OCI-LY3 (cell line): ENCODE results near the gene CNPY1.

Experiments
- H2AFZ ChIP-seq: fragments of 200-600, 300-600 bp; shearing (Covaris generic); 2 replicates; pipeline ENCODE4 v1.6.0; 2014; ENCODE audit warnings: antibody characterized with exemption, low read depth, low read length
- H3K27ac ChIP-seq: fragments of 200-600, 300-600 bp; sonication (generic); 2 replicates; pipeline ENCODE4 v1.5.1; 2014; ENCODE audit warnings: mild to moderate bottlenecking, low read length, moderate library complexity, mixed read lengths
- H3K27me3 ChIP-seq: fragments of 200-600, 300-600 bp; sonication (generic); 2 replicates; pipeline ENCODE4 v1.6.1; 2014; ENCODE audit warnings: low read depth, low read length, mixed read lengths
- H3K36me3 ChIP-seq: fragments of 200-600, 300-600 bp; sonication (generic); replicated peaks from 2 replicates; pipeline ENCODE3; 2014; ENCODE audit warnings: low read depth, low read length, mixed read lengths
- H3K4me1 ChIP-seq: fragments of 300-600, 200-600 bp; sonication (generic); 2 replicates; pipeline ENCODE4 v1.6.1; 2014; ENCODE audit warnings: low read length, mixed read lengths
- H3K4me2 ChIP-seq: fragments of 200-600, 300-600 bp; sonication (generic); 2 replicates; pipeline ENCODE4 v1.6.1; 2014; ENCODE audit warnings: low read length, mixed read lengths
- H3K4me3 ChIP-seq: fragments of 300-600, 200-600 bp; sonication (generic); 2 replicates; pipeline ENCODE4 v1.5.1; 2014; ENCODE audit warnings: antibody characterized with exemption, mild to moderate bottlenecking, low read length, moderate library complexity
- H3K79me2 ChIP-seq: fragments of 300-600, 200-600 bp; shearing (Covaris generic); 2 replicates; pipeline ENCODE4 v1.6.1; 2014; ENCODE audit warnings: mild to moderate bottlenecking, low read length, mixed read lengths
- H3K9ac ChIP-seq: fragments of 300-600, 200-600 bp; shearing (Covaris generic); 2 replicates; pipeline ENCODE4 v1.6.0; 2014; ENCODE audit warnings: mild to moderate bottlenecking, low read length, moderate library complexity
- H3K9me3 ChIP-seq: fragments of 200-600, 300-600 bp; shearing (Covaris generic); 2 replicates; pipeline ENCODE4 v1.6.1; 2014; ENCODE audit warnings: low read length, mixed read lengths; ENCODE audit not compliant: insufficient read depth
- H4K20me1 ChIP-seq: fragments of 200-600, 300-600 bp; sonication (generic); 2 replicates; pipeline ENCODE4 v1.6.1; 2016; ENCODE audit warnings: low read length, mixed read lengths; ENCODE audit not compliant: insufficient read depth
- EZH2phosphoT487 ChIP-seq: fragments of 200-600 bp; shearing (Covaris generic); IDR thresholded peaks from 2 replicates; pipeline ENCODE4 v1.6.1; 2018; ENCODE audit warnings: antibody characterized with exemption, mixed run types, low read depth
- TF ChIP-seq, protein P1 (sequence below): fragments of 200-600, 300-600 bp; sonication (generic); IDR thresholded peaks from 2 replicates; pipeline ENCODE4 v1.5.1; 2014; ENCODE audit warnings: antibody characterized with exemption, low read length, low read depth

CNPY1 gene

DNA sequence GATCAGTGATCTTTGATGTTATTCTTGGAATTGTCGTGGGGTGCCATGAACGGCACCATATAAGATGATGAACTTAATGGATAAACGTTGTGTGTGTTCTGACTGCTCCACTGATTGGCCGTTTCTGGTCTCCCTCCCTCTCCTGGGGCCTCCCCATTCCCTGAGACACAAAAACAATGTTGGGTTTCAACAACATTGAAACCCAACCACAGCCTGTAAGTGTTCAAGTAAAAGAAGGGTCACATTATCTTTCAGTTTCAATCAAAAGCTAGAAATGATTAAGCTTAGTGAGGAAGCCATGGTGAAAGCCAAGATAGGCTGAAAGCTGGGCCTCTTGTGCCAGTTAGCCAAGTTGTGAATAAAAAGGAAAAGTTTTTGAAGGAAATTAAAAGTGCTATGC is 68.9 kb downstream of the CNPY1 start:
- Histone ChIP-seq H3K27me3 (peaks cover 47% of the 10 kb centered on the region), H2AFZ (no peak overlapping the region), H3K9ac (no peak overlapping the region)

DNA sequence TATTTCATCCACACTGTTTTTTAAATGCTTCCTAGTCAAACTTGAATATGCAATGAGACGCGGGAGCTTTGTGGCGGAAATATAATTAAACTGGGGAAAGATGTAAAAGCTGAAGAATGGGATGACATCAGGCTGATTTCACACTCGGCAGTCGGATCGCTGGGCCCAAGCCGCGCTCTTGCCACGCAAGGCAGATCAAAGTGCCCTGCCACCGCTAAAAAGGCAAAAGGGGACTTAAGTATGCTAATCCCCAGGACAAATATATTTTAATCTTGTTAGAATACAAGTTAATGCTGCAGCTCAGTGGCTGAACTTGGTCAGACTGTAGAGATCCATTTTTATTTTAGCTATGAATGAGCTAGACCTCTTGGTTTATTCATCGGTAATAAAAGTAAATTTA is 74.6 kb downstream of the CNPY1 start:
- TF ChIP-seq EZH2phosphoT487: no peak
- TF ChIP-seq, protein P1, sequence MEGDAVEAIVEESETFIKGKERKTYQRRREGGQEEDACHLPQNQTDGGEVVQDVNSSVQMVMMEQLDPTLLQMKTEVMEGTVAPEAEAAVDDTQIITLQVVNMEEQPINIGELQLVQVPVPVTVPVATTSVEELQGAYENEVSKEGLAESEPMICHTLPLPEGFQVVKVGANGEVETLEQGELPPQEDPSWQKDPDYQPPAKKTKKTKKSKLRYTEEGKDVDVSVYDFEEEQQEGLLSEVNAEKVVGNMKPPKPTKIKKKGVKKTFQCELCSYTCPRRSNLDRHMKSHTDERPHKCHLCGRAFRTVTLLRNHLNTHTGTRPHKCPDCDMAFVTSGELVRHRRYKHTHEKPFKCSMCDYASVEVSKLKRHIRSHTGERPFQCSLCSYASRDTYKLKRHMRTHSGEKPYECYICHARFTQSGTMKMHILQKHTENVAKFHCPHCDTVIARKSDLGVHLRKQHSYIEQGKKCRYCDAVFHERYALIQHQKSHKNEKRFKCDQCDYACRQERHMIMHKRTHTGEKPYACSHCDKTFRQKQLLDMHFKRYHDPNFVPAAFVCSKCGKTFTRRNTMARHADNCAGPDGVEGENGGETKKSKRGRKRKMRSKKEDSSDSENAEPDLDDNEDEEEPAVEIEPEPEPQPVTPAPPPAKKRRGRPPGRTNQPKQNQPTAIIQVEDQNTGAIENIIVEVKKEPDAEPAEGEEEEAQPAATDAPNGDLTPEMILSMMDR: no peak
- Histone ChIP-seq H3K4me2 (0 out of 2 replicates have a peak overlapping the region, but pooled peaks have one; percentile 5), H3K27ac (no peak overlapping the region), H4K20me1 (no peaks in the 10 kb centered on the region), H3K4me1 (peaks cover 10% of the 10 kb centered on the region), H3K4me3 (no peak overlapping the region), H2AFZ (no peak overlapping the region), H3K9me3 (no peaks in the 10 kb centered on the region), H3K27me3 (peaks cover 71% of the 10 kb centered on the region), H3K9ac (no peak overlapping the region), H3K36me3 (no peaks in the 10 kb centered on the region), H3K79me2 (no peaks in the 10 kb centered on the region)

More for the DNA sequence above, 68.9 kb downstream of the CNPY1 start:
- Histone ChIP-seq H3K27ac (no peak overlapping the region), H3K9me3 (no peaks in the 10 kb centered on the region), H3K36me3 (no peaks in the 10 kb centered on the region), H3K4me2 (peak overlapping the region; percentile 34), H3K79me2 (no peaks in the 10 kb centered on the region), H3K4me3 (no peak overlapping the region), H3K4me1 (peaks cover 14% of the 10 kb centered on the region), H4K20me1 (no peaks in the 10 kb centered on the region)
- no peak for TF ChIP-seq EZH2phosphoT487
- TF ChIP-seq, protein P1: no peak

DNA sequence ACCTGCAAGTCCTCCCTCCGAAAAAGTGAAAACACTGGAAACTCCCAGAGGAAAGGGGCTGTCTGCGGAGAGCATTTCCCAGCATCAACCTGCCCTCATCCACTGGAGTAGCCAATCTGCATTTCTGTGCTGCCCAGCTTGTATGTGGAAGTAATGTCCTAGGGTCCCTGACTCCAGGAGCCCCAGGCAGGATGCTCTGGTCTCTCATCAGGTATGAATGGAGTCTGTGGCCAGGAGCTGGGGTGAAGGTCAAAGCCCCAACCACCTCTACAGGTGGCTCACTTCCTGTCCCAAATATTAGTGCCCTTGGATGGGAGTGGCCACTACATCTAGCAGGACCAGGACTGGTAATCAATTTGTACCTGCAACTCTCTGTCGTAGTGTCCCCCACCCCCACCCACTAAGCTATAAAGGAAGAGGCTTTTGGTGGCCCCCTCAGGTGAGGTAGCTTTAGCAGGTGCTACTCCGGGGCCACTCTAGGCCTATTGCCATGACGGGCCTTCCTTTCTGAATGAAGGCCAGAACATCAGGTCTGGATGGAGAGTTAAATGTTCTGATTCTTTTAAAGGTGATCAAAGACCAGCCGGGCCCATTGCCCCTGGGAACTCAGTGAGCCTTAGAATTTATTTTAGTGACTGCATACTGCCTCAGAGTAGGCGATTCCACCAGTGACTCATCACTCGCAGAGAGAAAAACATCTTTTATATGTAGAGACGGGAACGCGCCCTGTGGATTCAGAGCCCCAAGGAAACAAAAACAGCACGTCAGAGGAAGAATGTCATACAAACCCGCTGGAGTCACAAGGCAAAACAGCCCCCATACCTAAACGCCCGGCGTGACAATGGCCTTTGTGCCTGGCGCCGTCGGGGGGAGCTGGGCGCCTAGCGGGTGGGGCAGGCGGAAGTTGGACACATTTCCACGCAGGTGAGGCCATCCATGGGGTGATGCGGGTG is 75.4 kb downstream of the CNPY1 start:
- Histone ChIP-seq H3K27ac (no peak overlapping the region), H4K20me1 (no peaks in the 10 kb centered on the region), H2AFZ (no peak overlapping the region), H3K27me3 (peaks cover 65% of the 10 kb centered on the region), H3K9me3 (no peaks in the 10 kb centered on the region), H3K4me1 (peaks cover 10% of the 10 kb centered on the region), H3K9ac (no peak overlapping the region), H3K4me2 (no peak overlapping the region), H3K79me2 (no peaks in the 10 kb centered on the region), H3K4me3 (no peak overlapping the region), H3K36me3 (no peaks in the 10 kb centered on the region)
- TF ChIP-seq, protein P1: no peak
- no peak for TF ChIP-seq EZH2phosphoT487

DNA sequence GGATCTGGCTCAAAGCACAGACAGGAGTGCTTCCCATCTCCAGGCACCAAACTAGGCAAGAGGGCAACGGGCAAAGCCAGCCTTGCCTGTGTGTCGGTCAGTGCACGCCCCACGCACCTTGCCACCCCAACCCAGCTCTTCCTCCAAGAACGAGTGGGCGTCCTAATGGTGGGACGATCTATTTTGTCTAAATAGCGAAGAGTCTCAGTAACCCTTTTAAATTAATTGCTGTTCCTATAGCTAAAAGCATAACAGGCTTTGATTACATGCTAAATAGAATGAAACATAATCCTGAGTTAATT is 76.2 kb downstream of the CNPY1 start:
- Histone ChIP-seq H3K79me2 (no peaks in the 10 kb centered on the region), H3K9me3 (no peaks in the 10 kb centered on the region), H3K4me2 (no peak overlapping the region), H3K4me3 (no peak overlapping the region), H4K20me1 (no peaks in the 10 kb centered on the region), H2AFZ (no peak overlapping the region), H3K9ac (no peak overlapping the region), H3K27ac (no peak overlapping the region), H3K36me3 (no peaks in the 10 kb centered on the region), H3K27me3 (peaks cover 57% of the 10 kb centered on the region), H3K4me1 (peaks cover 10% of the 10 kb centered on the region)
- TF ChIP-seq, protein P1: no peak
- no peak for TF ChIP-seq EZH2phosphoT487
